Cerebellar cortex (tissue), 1 donor: ENCODE data around the gene SP1.
A peak's percentile ranks its signal among the peaks of the same experiment; 100 is the strongest.
"Not testable (repeated sequence)": the region's sequence is repeated elsewhere in the genome, so short reads cannot be mapped to it uniquely, and the experiment has no call there.

ENCODE experiments used
- DNase-seq: peaks from one replicate; pipeline ENCODE4 v3.0.0-alpha.2; 2015; ENCODE audit warnings: low spot score

The SP1 gene

DNA sequence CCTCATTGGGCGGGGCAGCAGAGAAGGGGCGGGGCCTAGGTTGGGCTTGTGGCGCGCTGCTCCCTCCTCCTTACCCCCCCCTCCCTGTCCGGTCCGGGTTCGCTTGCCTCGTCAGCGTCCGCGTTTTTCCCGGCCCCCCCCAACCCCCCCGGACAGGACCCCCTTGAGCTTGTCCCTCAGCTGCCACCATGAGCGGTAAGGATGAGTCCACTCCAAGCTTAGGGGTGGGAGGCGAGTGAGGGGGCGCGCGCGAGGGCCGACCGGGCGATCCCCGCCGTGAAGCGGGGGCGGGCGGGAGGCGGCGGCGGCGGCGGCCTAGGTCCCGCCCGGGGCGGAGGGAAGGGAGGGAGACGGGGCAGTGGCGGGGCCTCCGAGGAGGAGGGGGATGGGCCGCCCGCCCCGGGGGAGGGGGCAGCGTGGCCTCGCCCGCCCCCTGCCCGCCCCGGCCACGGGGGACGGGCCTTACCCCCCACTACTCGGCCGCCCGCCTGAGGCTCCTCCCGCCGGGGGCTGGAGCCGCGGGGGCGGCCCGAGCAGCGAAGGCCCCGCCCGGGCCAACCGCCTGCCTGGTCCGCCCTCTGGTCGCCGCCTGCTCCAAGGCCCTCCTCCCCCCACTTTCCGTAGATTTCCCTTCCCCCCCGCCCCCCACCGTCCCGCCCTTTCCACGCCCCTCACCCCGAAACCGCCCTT is at the start of gene SP1:
TSS of gene SP1 (plus strand) at position 73 of the 690 bp plus-strand sequence. CDS start at position 189, 116 bp downstream.
- peak; percentile 77 for DNase-seq

- no peak for DNase-seq
Observed at GRCh38 chr12:53330671-53331070, 49.3 kb upstream of the SP1 start.

GRCh38 chr12:53332339-53332738 is 47.6 kb upstream of the SP1 start:
- DNase-seq: not testable (repeated sequence)

DNA sequence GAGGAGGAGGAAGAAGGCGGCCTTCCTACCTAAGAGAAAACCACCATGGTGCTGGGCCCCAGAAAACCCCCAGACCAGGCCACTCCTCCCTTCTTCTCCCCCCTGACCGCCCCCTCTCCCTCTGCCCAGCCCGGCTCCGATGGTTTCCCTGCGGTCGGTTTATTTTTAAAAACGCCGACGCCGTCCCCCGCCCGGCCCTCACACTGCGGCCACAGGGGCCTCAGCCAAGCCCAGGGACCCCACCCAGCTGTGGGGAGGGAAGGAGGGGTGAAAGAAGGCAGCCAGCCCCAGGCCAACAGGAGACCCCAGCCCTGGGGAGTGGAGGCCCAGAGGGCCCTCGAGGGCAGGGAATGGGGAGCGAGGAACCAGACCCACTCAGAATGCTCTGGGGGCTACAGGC is 47.2 kb upstream of the SP1 start:
- no peak for DNase-seq

DNA sequence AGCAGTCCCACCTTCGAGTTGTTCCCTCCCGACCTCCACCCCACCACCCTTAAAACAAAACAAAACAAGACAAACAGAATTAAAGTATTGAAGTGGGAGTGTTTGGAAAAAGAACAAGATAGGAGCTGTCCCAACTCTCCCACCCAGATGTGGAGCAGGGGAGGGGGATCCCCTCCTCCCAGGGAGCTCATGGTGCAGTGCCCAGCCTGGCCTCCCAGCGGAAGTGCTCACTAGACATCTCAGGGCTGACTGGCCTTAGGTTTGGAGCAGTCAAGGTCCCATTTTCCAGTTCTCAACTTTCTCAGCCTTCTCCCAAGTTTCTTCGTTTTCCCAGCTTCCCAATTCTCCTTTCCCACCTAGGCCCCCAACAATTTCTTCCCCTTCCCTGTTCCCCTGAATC is 46.7 kb upstream of the SP1 start:
- no peak for DNase-seq

DNA sequence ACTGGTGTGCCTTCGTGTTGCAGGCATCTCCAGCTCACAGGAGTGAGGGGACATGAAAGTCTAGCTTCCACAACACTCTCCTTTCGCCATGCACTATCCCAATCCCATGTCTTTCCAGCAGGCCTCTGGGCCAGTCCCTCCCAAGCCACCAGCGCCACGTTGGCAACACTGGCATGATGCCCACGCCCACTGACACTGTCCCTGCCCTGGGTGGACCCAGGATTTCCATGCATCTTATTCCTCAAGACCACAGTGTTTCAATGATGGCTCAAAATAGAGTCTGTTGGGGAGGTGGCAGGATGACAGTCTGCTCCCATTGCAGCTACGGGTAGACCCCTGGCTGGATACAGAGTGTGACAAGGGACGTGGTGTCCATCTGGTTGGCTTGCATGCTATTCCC is 46.1 kb upstream of the SP1 start:
- DNase-seq: no peak

- DNase-seq: no peak
Observed at GRCh38 chr12:53334822-53335221, 45.2 kb upstream of the SP1 start.

DNA sequence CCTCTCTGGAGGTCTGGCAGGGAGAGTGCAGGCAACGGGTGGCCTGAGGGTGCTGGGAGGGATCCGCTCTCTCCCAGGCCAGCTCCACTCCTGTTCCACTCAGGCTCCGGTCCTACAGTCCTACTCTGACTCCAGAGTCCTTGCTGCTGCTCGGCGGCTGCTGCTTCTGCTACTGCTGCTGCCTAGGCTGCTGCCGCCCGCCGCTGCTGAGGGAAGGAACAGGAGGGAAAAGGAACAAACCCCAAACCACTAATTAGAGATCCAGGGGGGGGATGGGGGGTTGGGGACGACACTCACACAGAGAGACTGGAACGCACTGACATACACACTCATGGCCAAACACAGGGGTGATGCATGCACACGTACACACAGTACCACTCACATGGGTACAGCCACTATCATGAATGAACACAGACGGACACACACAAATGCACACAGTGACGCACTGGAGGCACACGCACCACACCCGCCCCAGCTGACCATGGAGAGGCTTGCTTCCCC is 43.7 kb upstream of the SP1 start, which contains the start of gene SP7:
TSS of gene SP7 (minus strand) at position 174 of the 501 bp plus-strand sequence. CDS start 708 bp downstream, outside the sequence.
- no peak for DNase-seq

DNA sequence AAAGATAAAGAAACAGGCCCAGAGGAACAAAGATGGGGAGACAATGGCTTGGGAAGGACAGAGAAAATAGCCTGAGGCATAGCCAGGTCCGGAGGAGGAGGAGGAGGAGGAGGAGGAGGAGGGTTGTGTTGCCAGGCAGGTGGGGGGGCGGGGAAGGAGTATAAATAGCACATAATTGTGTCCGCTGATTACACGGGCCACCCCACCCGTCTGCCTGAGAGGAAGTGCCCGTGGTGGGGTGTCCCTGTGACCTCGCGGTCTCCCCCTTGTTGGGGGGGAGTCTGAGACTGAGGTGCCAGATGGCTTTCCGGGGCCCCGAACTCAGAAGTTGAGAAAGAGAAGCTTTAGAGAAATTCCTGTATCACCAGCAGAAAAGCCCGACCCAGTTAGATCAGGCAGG is 42.0 kb upstream of the SP1 start:
- no peak for DNase-seq

DNA sequence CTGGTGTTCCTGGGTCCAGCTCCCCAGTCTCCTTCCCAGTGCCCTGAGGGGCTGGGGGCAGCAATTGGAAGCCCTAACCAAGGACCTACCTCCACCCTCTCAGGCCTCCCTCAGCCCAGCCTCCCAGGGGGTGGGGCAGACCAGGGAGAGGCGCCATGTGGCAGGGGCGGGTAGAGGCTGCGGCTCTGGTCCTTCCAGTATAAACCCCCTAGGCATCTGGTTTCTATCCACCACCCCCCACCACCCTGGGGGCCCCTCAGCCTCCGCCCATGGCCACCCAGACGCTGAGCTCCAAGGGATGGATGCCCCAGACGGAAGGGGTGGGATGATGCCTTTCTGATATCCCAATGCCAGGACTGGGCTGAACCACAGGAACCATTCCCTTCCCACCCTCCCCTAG is 41.1 kb upstream of the SP1 start:
- DNase-seq: no peak

DNA sequence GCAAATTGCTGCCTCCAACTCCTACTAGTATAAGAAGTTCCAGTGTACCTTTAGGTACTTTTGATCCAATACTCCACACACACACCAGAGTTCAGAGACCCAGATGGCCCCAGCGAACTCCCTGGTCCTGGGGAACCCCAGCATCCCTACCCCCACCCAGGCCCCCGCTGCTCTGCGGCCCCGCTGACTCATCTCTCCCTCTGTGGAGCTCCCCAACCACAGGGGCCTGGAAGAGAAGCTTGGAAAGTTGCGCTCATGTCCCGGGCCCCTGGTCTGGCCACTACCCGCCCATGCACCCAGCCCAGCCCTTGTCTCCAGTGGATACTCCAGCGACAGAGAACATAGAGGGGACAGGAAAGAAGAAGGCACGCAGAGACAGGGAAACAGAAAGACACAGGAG is 39.6 kb upstream of the SP1 start:
- DNase-seq: no peak

- no peak for DNase-seq
Observed at GRCh38 chr12:53343449-53343848, 36.5 kb upstream of the SP1 start.

GRCh38 chr12:53343969-53344368 is 36.0 kb upstream of the SP1 start:
- DNase-seq: no peak

DNA sequence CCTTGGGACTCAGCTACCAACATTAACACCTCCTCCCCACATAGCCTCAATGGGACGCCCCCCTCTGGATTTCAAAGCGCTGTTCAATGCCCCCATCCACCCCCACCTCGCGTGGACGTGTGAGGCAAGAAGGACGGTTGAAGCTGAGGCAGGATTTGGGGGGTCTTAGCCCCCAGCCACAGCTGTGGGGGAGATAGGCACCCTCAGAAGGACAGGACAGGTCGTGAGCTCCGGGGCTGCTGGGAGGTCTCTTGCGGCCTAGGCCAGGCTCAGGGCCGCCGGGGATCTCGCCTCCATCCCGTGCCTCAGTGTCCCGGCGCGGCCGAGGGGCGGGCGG is 35.5 kb upstream of the SP1 start:
- no peak for DNase-seq

DNA sequence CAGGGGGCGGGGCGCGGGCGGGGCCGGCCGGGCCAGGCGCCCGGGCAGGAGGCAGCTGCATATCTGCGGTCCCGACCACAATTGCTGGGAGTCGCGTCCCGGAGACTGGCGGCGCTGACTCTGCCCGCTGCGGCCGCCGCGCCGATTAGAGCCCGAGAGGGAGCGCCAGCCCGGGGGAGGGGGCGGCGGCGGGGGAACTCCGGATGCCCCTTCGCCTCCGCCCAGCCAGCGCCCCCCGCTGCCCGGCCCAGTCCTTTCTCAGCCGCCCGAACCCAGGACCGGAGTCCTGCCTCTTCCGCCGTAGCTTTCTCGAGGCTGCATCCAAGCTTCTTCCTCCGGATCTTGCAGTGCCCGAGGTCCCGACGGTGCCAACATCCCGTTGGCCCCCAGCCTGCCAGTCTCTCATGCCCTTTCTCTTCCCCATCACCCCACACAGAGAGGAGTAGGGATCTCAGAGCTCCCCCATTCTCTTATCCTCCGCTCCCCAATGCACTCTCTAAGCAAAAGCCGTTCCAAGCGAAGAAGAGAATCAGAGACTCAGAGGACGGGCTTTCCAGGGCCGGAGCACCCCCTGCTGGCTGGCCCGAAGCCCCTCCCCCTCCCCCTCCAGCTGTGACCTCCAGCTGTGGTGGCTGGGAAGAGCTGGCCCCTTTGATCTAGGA is 35.0 kb upstream of the SP1 start:
- DNase-seq: peak; percentile 63

DNA sequence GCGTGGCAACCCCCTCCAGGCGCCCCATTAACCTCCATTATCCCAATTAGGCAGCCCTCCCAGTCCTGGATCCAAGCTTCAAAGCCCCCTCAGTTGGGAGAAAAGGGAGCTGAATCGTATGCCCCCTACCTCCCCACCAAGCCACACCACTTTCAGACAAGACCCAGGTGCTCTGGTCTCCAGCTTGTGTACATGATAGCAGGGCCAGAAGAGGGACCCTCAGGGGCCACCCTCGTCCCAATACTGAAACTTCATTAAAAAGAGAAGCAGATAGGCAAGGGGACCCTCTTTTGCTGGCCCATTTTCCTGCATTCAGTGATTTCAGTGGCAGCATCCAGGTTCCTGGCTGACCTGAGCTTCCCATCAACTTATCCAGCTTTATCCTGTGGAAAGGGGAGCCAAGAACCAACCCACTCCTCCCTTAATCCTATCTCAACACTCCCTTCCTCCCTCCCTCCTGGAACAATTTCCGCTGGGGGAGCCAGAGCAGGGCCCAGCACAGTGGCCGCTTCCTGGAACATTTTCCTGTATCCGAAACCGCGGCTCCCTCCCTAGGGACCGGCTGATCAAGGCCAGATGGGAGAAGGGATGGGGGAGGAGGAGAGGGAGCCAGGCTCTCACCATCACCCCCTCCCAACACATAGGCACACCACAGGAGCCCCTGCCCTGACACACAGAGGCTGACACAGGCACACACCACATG is 34.3 kb upstream of the SP1 start:
- no peak for DNase-seq

- no peak for DNase-seq
Observed at GRCh38 chr12:53346491-53346890, 33.5 kb upstream of the SP1 start.

GRCh38 chr12:53347905-53348304 is 32.1 kb upstream of the SP1 start:
- no peak for DNase-seq

DNA sequence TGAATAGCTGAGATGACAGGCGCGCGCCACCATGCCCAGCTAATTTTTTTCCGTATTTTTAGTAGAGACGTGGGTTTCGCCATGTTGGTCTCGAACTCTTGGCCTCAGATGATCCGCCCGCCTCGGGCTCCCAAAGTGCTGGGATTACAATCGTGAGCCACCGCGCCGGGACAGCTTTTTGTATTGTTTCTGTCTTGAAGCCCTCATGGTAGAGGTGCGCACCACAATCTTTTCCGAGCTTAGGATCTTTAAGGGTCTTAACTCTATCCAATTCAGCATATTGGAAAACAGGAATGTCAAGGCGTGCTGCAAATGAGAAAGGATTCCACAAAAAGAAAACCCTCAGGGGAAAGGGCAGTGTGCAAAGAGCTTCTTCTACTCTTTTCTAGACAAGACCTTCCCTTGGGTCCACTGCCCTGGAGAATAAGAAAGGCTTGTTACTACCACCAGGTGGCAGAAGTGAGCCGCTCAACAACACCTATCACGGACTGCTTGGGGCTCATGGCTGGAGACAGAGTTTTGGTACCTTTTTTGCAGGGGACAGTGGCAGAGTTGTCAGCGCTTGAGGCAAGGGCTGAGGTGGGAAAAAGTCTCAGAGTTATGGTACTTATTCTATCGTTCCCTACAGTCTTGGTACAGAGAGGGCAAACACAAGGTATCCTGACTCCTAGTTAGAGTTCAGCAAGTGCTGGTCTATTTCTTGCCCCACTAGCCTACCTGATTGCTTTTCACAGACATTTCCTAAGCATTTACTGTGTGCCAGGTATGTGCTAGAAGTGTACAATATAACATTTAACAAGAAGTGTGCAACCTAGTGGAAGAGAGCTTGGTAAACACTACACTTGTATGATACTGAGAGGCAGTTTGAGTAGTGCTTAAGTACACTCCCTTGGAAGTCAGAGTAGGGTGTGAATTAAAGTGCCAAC is 27.4 kb upstream of the SP1 start:
- peak; percentile 96 for DNase-seq

DNA sequence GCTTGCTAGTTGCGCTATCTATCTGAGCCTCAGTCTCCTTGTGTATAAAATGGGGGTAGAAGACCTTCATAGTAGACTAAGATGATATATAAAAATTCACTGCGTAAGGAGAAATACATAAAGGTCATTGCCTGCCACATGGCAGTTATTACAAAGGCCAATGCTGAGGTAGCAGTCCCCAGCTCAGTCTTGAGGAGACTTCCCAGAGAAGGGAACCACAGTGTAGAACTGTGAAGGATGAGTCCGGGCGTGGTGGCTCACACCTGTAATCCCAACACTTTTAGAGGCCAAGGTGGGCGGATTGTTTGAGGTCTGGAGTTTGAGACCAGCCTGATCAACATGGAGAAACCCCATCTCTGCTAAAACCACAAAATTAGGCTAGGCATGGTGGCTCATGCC is 26.7 kb upstream of the SP1 start:
- no peak for DNase-seq

DNA sequence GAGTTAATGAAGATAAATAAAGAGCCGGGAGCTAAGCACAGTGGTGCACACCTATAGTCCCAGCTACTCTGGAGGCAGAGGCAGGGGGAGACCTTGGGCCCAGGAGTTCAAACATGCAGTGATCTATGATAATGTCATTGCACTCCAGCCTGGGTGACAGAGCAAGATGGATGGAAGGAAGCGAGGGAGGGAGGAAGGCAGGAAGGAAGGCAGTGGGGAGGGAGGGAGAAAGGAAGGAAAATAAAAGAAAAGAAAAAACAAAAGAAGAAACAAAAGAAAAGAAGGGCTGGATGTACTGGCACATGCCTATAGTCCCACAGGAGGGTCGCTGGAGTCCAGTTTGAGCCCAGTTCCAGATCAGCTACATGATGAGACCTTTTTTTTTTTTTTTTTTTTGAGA is 24.9 kb upstream of the SP1 start:
- no peak for DNase-seq

GRCh38 chr12:53358836-53359419 is 21.0 kb upstream of the SP1 start:
- DNase-seq: no peak
